ENCODE results near the gene NRIP2. TPM values are rescaled to one million over a fixed set of nuclear protein-coding genes. Genes with fewer than 3 reads are reported as not detected.

NRIP2 gene
- total and polyA plus RNA-seq, 2 donors (not counting 3 experiments of a cell fraction or from before 2014, with no cell fraction given): not detected

DNA sequence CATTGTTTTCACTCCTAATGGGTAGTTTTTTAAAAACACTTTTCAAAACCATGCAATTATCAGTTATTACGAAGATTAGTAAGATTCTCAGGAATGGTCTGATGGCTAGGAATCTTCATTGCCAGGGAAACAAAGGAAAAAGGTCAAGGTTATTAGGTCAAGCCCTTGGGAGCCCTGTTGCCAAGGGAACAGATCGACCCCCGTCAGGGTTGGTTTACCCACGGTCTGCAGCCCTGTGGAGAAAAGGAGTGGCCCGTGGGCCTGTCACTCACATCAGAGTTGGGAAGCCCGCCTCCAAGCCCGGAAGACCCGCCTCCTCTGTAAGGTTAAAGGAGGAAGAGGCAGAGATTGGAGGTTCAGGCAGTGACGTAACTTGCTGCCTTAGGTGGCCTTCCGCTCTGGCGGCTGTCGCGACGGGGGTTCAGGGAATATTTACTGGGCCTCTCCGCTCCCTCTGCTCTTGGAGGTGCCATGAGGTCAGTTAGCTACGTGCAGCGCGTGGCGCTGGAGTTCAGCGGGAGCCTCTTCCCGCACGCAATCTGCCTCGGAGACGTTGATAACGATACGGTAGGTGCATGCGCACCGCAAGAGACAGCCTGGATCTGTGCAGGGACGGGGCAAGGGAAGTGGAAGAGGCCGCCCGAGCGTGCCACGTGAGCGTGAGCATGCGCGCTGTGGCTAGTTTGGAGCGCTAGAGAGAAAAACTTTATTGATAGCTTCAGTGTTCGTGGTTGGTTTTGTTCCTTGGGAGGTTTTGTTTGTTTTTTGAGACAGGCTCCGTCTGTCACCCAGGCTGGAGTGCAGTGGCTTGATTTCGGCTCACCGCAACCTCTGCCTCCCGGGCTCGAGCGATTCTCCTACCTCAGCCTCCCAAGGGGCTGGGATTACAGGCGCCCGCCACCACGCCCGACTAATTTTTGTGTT is 22.3 kb downstream of the NRIP2 start, which contains the start of gene ITFG2:
TSS of gene ITFG2 (plus strand) at position 379 of the 924 bp plus-strand sequence. CDS start at position 472, 93 bp downstream.
- Histone ChIP-seq H4K20me1 (replicated peaks; ENCODE audit: control insufficient read depth, extremely low read depth, insufficient read depth, low read length) (no peaks in the 10 kb centered on the region), H3K4me3 (replicated peaks in 1 of 3; ENCODE audit: insufficient read depth in 1 of 3, low read depth in 1 of 3, low read length in 3 of 3) (peak within 1 kb of the TSS; percentile 58 to 94 (median 71)), H3K27me3 (ENCODE audit: control insufficient read depth in 2 of 2, insufficient read depth in 2 of 2, low read length in 2 of 2) (no peaks in the 10 kb centered on the region), H2AFZ (ENCODE audit: low read depth, low read length) (peak within 1 kb of the TSS; percentile 51), H3K9me3 (replicated peaks; ENCODE audit: control insufficient read depth, insufficient read depth, low read length) (no peaks in the 10 kb centered on the region), H3K4me2 (ENCODE audit: insufficient read depth, low read length) (peak within 1 kb of the TSS; percentile 98), H3K36me3 (ENCODE audit: control insufficient read depth in 2 of 2, extremely low read depth in 1 of 2, insufficient read depth in 2 of 2, low read length in 2 of 2) (no peaks in the 10 kb centered on the region), H3K4me1 (ENCODE audit: control insufficient read depth, extremely low read depth, insufficient read depth, low read length) (peaks cover 6% of the 10 kb centered on the region), H3K9me1 (replicated peaks; ENCODE audit: control insufficient read depth, extremely low read depth, insufficient read depth, low read length) (no peaks in the 10 kb centered on the region), H3K27ac (ENCODE audit: insufficient read depth, low read depth, low read length) (peak within 1 kb of the TSS; percentile 52), H3K79me2 (ENCODE audit: control insufficient read depth, insufficient read depth, low read length) (peaks cover 12% of the 10 kb centered on the region), H3K9ac (replicated peaks; ENCODE audit: extremely low read depth, insufficient read depth, low read length) (peak within 1 kb of the TSS; percentile 57)
- BruUV-seq (replicated peaks): TSS peak; percentile 72
- TF ChIP-seq JUN (IDR thresholded peaks at IDR 0.05; ENCODE audit: borderline replicate concordance, insufficient read depth, insufficient read length, low read depth): no peak
- no peak for TF ChIP-seq EZH2 (IDR thresholded peaks at IDR 0.05; ENCODE audit: borderline replicate concordance, low read depth, low read length, severe bottlenecking)
- TF ChIP-seq, protein P1, sequence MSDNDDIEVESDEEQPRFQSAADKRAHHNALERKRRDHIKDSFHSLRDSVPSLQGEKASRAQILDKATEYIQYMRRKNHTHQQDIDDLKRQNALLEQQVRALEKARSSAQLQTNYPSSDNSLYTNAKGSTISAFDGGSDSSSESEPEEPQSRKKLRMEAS (IDR thresholded peaks at IDR 0.05; ENCODE audit: insufficient read depth, insufficient read length): peak; percentile 88
- TF ChIP-seq POLR2AphosphoS5 (IDR thresholded peaks at IDR 0.05; ENCODE audit: insufficient read depth, low read depth, low read length): peak; percentile 97
- TF ChIP-seq, protein P2, sequence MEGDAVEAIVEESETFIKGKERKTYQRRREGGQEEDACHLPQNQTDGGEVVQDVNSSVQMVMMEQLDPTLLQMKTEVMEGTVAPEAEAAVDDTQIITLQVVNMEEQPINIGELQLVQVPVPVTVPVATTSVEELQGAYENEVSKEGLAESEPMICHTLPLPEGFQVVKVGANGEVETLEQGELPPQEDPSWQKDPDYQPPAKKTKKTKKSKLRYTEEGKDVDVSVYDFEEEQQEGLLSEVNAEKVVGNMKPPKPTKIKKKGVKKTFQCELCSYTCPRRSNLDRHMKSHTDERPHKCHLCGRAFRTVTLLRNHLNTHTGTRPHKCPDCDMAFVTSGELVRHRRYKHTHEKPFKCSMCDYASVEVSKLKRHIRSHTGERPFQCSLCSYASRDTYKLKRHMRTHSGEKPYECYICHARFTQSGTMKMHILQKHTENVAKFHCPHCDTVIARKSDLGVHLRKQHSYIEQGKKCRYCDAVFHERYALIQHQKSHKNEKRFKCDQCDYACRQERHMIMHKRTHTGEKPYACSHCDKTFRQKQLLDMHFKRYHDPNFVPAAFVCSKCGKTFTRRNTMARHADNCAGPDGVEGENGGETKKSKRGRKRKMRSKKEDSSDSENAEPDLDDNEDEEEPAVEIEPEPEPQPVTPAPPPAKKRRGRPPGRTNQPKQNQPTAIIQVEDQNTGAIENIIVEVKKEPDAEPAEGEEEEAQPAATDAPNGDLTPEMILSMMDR (IDR thresholded peaks at IDR 0.05; ENCODE audit: extremely low read depth in 1 of 2, insufficient read depth in 1 of 2, low read depth in 1 of 2, low read length in 2 of 2): no peak
- TF ChIP-seq POLR2A (IDR thresholded peaks at IDR 0.05; ENCODE audit: low read depth, low read length): peak; percentile 97
- peak; percentile 95 for TF ChIP-seq MYC (IDR thresholded peaks at IDR 0.05; ENCODE audit: low read depth, low read length)
- no peak for TF ChIP-seq FOS (IDR thresholded peaks at IDR 0.05; ENCODE audit: borderline replicate concordance, insufficient read depth, low read length)
- no peak for TF ChIP-seq GATA2 (IDR thresholded peaks at IDR 0.05; ENCODE audit: insufficient read depth, insufficient read length, low read depth, low read length)
- dilution Hi-C loops (cut with MboI; ENCODE audit: extremely low pct_ligation_motif_present, low sequenced_read_pairs) (no loop called here), intact Hi-C loops (cut with micrococcal nuclease) (loop anchor here (1.0 to 2.0 kb wide), 3 partner anchors 16 to 72 kb away; no protein-coding TSS in a partner anchor)
- CTCF ChIA-PET: interaction anchor here (1.0 to 3.3 kb wide), 11 partner anchors 8 to 229 kb away, joined by 3 to 31 read pairs (median 9); partner anchors contain the start of gene FKBP4
- FAIRE-seq (peak; percentile 97), DNase-seq (ENCODE audit: low read depth, low spot score) (peak; percentile 98)
- POLR2A ChIA-PET: interaction anchor here (0.6 to 1.5 kb wide), 4 partner anchors 8 to 74 kb away, joined by 3 to 4 read pairs (median 3); no protein-coding TSS in a partner anchor

Data from endothelial cell of umbilical vein (primary cell).